HCT116 (cell line): ENCODE measurements around the gene MLPH. TPM values are rescaled to one million over a fixed set of nuclear protein-coding genes. Genes with fewer than 3 reads are reported as not detected.

Experiments
- ATAC-seq: fragments of 200-7000 bp; cut with Tn5 transposase; 2 replicates; pipeline ENCODE4 v1.9.1; 2020; ENCODE audit warnings: mild to moderate bottlenecking, moderate library complexity
- BruUV-seq: library from RNA; stranded (reverse); fragments of 400-500 nt; replicated peaks from 2 replicates; lab custom pipeline; 2021; lab: Mats Ljungman, UMichigan
- CTCF ChIA-PET: fragments of 300-600 bp; sonication (Branson Sonifier 250); formaldehyde crosslinking; loops from one replicate; lab custom pipeline; 2021; ENCODE audit warnings: antibody characterized with exemption; lab: Charles Lee
- POLR2A ChIA-PET: fragments of 300-600, 350-600 bp; sonication (Branson Sonifier 250); formaldehyde crosslinking; loops from one replicate; lab custom pipeline; 2021; ENCODE audit warnings: antibody characterized with exemption; lab: Charles Lee
- RAD21 ChIA-PET, 2 experiments: fragments of 300-600 bp; sonication (Branson Sonifier 250); formaldehyde crosslinking; loops; one replicate each; lab custom pipeline; 2023; ENCODE audit warnings: low total read pairs in 2 of 2; ENCODE audit not compliant: uncharacterized antibody in 2 of 2, unreplicated experiment in 2 of 2, low non-redundant PET in 1 of 2; lab: Charles Lee
- DNase-seq: peaks from one replicate; pipeline ENCODE4 v3.0.0-alpha.2; 2010; ENCODE audit warnings: low read depth, low spot score
- H2AFZ ChIP-seq: fragments of 200-600 bp; shearing (Covaris generic), sonication (generic); 2 replicates; pipeline ENCODE4 v1.6.1; 2017; ENCODE audit warnings: low read depth, mixed run types, mixed read lengths, antibody characterized with exemption, low read length; ENCODE audit not compliant: poor library complexity, severe bottlenecking
- H3K27ac ChIP-seq: 2 replicates; pipeline ENCODE4 v1.5.1; 2012; ENCODE audit warnings: low read depth, low read length
- H3K27me3 ChIP-seq: fragments of 200-600 bp; sonication (generic); 2 replicates; pipeline ENCODE4 v1.6.1; 2016; ENCODE audit warnings: mixed run types, low read length, mixed read lengths; ENCODE audit not compliant: insufficient read depth
- H3K36me3 ChIP-seq, 2 experiments: fragments of 200-500 bp in 1 of 2; fragments of 200-600 bp in 1 of 2; sonication (Bioruptor generic) in 1 of 2; sonication (generic) in 1 of 2; 2 replicates each; pipeline versions ENCODE4 v1.5.1 to v1.6.1; 2014 to 2016; ENCODE audit warnings: low read length in 2 of 2, inconsistent platforms in 1 of 2, mixed read lengths in 1 of 2, mixed run types in 1 of 2; ENCODE audit not compliant: insufficient read depth in 2 of 2, control insufficient read depth in 1 of 2
- H3K4me1 ChIP-seq, 2 experiments: fragments of 200-600 bp in 1 of 2; sonication (generic) in 1 of 2; 2 replicates each; pipeline versions ENCODE4 v1.5.1 to v1.6.1; 2012 to 2017; ENCODE audit warnings: low read length in 2 of 2, inconsistent platforms in 1 of 2, mild to moderate bottlenecking in 1 of 2, mixed read lengths in 1 of 2, mixed run types in 1 of 2, moderate library complexity in 1 of 2; ENCODE audit not compliant: insufficient read depth in 2 of 2, control insufficient read depth in 1 of 2
- H3K4me2 ChIP-seq: fragments of 200-600 bp; sonication (generic); 2 replicates; pipeline ENCODE4 v1.6.1; 2017; ENCODE audit warnings: mixed run types, low read length, mixed read lengths
- H3K4me3 ChIP-seq, 2 experiments: fragments of 200-600 bp in 1 of 2; sonication (generic) in 1 of 2; replicated peaks in 1 of 2; 2 replicates each; pipeline ENCODE4 v1.5.1; 2011 to 2016; ENCODE audit warnings: low read length in 2 of 2, control low read depth in 1 of 2, low read depth in 1 of 2, mild to moderate bottlenecking in 1 of 2, mixed read lengths in 1 of 2, mixed run types in 1 of 2
- H3K79me2 ChIP-seq: fragments of 200-600 bp; sonication (generic); 2 replicates; pipeline ENCODE4 v1.6.1; 2017; ENCODE audit warnings: mild to moderate bottlenecking, mixed run types, low read length, moderate library complexity, mixed read lengths; ENCODE audit not compliant: insufficient read depth
- H3K9ac ChIP-seq: fragments of 200-600 bp; sonication (generic); 2 replicates; pipeline ENCODE4 v1.6.1; 2016; ENCODE audit warnings: low read length, mixed read lengths
- H3K9me2 ChIP-seq: fragments of 200-600 bp; sonication (generic), shearing (Covaris generic); 2 replicates; pipeline ENCODE4 v1.6.1; 2017; ENCODE audit warnings: mixed run types, mild to moderate bottlenecking, moderate library complexity; ENCODE audit not compliant: insufficient read depth
- H3K9me3 ChIP-seq, 2 experiments: fragments of 200-500 bp in 1 of 2; fragments of 200-600 bp in 1 of 2; sonication (Bioruptor generic) in 1 of 2; sonication (generic) in 1 of 2; 2 replicates each; pipeline ENCODE4 v1.6.1; 2014 to 2017; ENCODE audit warnings: low read length in 2 of 2, mixed read lengths in 2 of 2, inconsistent platforms in 1 of 2, low read depth in 1 of 2, mild to moderate bottlenecking in 1 of 2, mixed run types in 1 of 2, moderate library complexity in 1 of 2; ENCODE audit not compliant: control insufficient read depth in 1 of 2, insufficient read depth in 1 of 2
- H4K20me1 ChIP-seq: fragments of 200-600 bp; sonication (generic), shearing (Covaris generic); 2 replicates; pipeline ENCODE4 v1.6.1; 2017; ENCODE audit warnings: mixed run types, mild to moderate bottlenecking, moderate library complexity; ENCODE audit not compliant: insufficient read depth
- FOSL1 ChIP-seq: IDR thresholded peaks from 2 replicates; pipeline ENCODE4 v1.6.1; 2012; ENCODE audit warnings: low read depth
- POLR2AphosphoS5 ChIP-seq: IDR thresholded peaks from 2 replicates; pipeline ENCODE4 v1.6.1; 2011; ENCODE audit warnings: mild to moderate bottlenecking, low read depth, low read length, moderate library complexity
- SRF ChIP-seq: IDR thresholded peaks from 2 replicates; pipeline ENCODE4 v1.6.1; 2012; ENCODE audit warnings: low read depth
- intact Hi-C: fragments of 100-400 bp; cut with micrococcal nuclease; formaldehyde crosslinking; loops from 2 replicates; pipeline ENCODE4 v1.10.0; 2022
- total RNA-seq: library from RNA; stranded (reverse); gene quantifications from one replicate; pipeline ENCODE4 v1.2.1, GENCODE V29; 2021; ENCODE audit not compliant: unreplicated experiment
- TF ChIP-seq, protein P1 (sequence below): IDR thresholded peaks from 2 replicates; pipeline ENCODE4 v1.6.1; 2012
- TF ChIP-seq, protein P2 (sequence below): IDR thresholded peaks from 2 replicates; pipeline ENCODE4 v1.6.1; 2011; ENCODE audit warnings: mild to moderate bottlenecking, low read length, moderate library complexity; ENCODE audit not compliant: insufficient replicate concordance; ENCODE audit errors: extremely low read depth

MLPH gene
- total RNA-seq, 1 experiment from 2014 or later, result 81.4 TPM

DNA sequence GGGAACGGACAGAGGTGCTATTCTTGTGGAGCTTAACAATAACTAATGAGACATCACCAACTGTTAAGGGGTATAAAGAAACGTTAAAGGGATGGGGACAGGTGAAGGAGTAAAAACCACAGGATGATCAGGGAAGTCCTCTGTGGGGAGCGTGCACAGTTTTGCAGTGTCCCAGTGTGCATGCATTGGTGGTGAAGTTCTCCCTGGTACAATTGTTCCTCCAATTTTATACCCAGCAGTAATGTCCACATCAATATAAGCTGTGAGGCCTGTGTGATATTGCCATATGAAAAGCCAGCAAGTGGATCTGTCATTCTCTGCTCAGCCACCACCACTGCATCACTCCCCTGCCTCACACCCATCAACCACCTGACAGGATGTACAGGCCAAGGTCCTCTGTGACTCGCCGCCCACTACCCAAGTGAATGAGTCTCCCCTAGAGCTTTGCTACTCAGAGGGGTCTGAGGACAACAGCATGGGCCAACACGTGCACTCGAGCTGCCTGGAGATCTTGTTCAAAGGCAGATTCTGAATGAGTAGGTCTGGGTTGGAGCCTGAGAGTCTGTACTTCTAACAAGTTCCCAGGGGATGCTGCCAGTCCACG is 4.6 kb downstream of the MLPH start:
- TF ChIP-seq POLR2AphosphoS5 (0 out of 2 replicates have a peak, but pooled peaks have one; percentile 14), FOSL1 (no peak), SRF (no peak)
- TF ChIP-seq, protein P1, sequence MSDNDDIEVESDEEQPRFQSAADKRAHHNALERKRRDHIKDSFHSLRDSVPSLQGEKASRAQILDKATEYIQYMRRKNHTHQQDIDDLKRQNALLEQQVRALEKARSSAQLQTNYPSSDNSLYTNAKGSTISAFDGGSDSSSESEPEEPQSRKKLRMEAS, result no peak
- TF ChIP-seq, protein P2, sequence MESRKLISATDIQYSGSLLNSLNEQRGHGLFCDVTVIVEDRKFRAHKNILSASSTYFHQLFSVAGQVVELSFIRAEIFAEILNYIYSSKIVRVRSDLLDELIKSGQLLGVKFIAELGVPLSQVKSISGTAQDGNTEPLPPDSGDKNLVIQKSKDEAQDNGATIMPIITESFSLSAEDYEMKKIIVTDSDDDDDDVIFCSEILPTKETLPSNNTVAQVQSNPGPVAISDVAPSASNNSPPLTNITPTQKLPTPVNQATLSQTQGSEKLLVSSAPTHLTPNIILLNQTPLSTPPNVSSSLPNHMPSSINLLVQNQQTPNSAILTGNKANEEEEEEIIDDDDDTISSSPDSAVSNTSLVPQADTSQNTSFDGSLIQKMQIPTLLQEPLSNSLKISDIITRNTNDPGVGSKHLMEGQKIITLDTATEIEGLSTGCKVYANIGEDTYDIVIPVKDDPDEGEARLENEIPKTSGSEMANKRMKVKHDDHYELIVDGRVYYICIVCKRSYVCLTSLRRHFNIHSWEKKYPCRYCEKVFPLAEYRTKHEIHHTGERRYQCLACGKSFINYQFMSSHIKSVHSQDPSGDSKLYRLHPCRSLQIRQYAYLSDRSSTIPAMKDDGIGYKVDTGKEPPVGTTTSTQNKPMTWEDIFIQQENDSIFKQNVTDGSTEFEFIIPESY, result no peak
- CTCF ChIA-PET, result no interaction called here
- no peak overlapping the region for H3K4me3 ChIP-seq

More for the DNA sequence above, 4.6 kb downstream of the MLPH start:
- Histone ChIP-seq H3K27ac (no peak overlapping the region), H3K36me3 (peaks cover 11 to 67% of the 10 kb centered on the region in 2 experiments), H3K9me2 (no peaks in the 10 kb centered on the region), H3K9ac (no peak overlapping the region), H3K4me2 (no peak overlapping the region), H3K27me3 (no peaks in the 10 kb centered on the region), H2AFZ (no peak overlapping the region), H3K4me1 (peaks cover 30 to 53% of the 10 kb centered on the region in 2 experiments), H3K9me3 (peaks cover 7 to 23% of the 10 kb centered on the region in 2 experiments; a peak in 2 of 4 replicates), H3K79me2 (peaks cover 68% of the 10 kb centered on the region), H4K20me1 (no peaks in the 10 kb centered on the region)
- intact Hi-C loops, result no loop called here
- no peak for DNase-seq
- RAD21 ChIA-PET, result no interaction called here
- no TSS peak for BruUV-seq
- ATAC-seq, result no peak
- POLR2A ChIA-PET, result interaction anchor here (3.1 kb wide), 1 partner anchor 8 kb away, joined by 11 read pairs; no protein-coding TSS in a partner anchor
